ENCODE results near the gene SORT1. TPM values are rescaled to one million over a fixed set of nuclear protein-coding genes. Genes with fewer than 3 reads are reported as not detected.

SORT1 gene
- total and polyA plus RNA-seq, 2 of the 13 experiments (the other 11 are each of a cell fraction or from before 2014, with no cell fraction given), result 32.4 to 93.0 TPM

- Histone ChIP-seq H3K4me1 (ENCODE audit: insufficient read depth, low read length) (peaks cover 60% of the 10 kb centered on the region), H2AFZ (ENCODE audit: low read length) (no peak overlapping the region), H3K79me2 (ENCODE audit: insufficient read depth, low read length) (no peaks in the 10 kb centered on the region), H3K9ac (ENCODE audit: insufficient read depth, low read depth, low read length) (peak overlapping the region; percentile 82), H3K27me3 (ENCODE audit: control insufficient read depth in 1 of 2, insufficient read depth in 2 of 2, low read length in 2 of 2) (no peaks in the 10 kb centered on the region), H3K9me3 (ENCODE audit: low read length) (no peaks in the 10 kb centered on the region), H3K4me2 (ENCODE audit: low read depth, low read length) (peak overlapping the region; percentile 84), H4K20me1 (ENCODE audit: insufficient read depth, low read length) (no peaks in the 10 kb centered on the region), H3K27ac (ENCODE audit: extremely low read length, insufficient read depth, low read length) (peak overlapping the region; percentile 96), H3K4me3 (replicated peaks in 1 of 3; ENCODE audit: insufficient read depth in 1 of 3, low read depth in 2 of 3, low read length in 3 of 3) (peak overlapping the region in 2 of 3 experiments; percentile 18 to 65; a peak in 4 of 6 replicates), H3K36me3 (replicated peaks in 1 of 2; ENCODE audit: control insufficient read depth in 1 of 2, insufficient read depth in 2 of 2, low read length in 2 of 2) (no peaks in the 10 kb centered on the region)
- 38% methylated on average over 16 of the region's 20 CpGs for WGBS (ENCODE audit: low lambda C conversion rate)
- ATAC-seq (peak; percentile 76), FAIRE-seq (peak; percentile 97), DNase-seq (ENCODE audit: low spot score) (peak; percentile 88)
- in situ Hi-C loops (cut with HindIII; ENCODE audit: extremely low pct_ligation_motif_present, low pct_unique_long_range_greater_than_20kb), result no loop called here
- BruUV-seq (replicated peaks), result TSS peak; percentile 89
- CTCF ChIA-PET (ENCODE audit: low intra/inter-chr PET ratio, low total read pairs), result no interaction called here
- intact Hi-C loops (cut with micrococcal nuclease; ENCODE audit: unreplicated experiment), result loop anchor here (1.0 kb wide), 2 partner anchors 16 to 46 kb away; partner anchors contain the start of gene PSRC1
- POLR2A ChIA-PET, result interaction anchor here (0.6 to 2.2 kb wide), 17 partner anchors 8 to 259 kb away, joined by 3 to 28 read pairs (median 5); partner anchors contain the start of genes PSMA5, PSRC1, SARS1 and SORT1
- peak; percentile 63; the same call in 1 of the 2 replicates for TF ChIP-seq POLR2G (IDR thresholded peaks at IDR 0.05; ENCODE audit: low read depth, low read length)
- no peak for TF ChIP-seq SAP130 (CRISPR knock-in tag; IDR thresholded peaks at IDR 0.05; ENCODE audit: low read depth)
- TF ChIP-seq NCOA1 (CRISPR knock-in tag; IDR thresholded peaks at IDR 0.05), result 0 out of 2 replicates have a peak, but pooled peaks have one; percentile 24
- TF ChIP-seq TRAFD1 (CRISPR knock-in tag; IDR thresholded peaks at IDR 0.05; ENCODE audit: borderline replicate concordance), result 0 out of 2 replicates have a peak, but pooled peaks have one; percentile 23
- TF ChIP-seq HNRNPUL1 (IDR thresholded peaks at IDR 0.05; ENCODE audit: low read depth, low read length), result no peak
- no peak for TF ChIP-seq NFAT5 (CRISPR knock-in tag; IDR thresholded peaks at IDR 0.05)
- TF ChIP-seq TFAP4 (IDR thresholded peaks at IDR 0.05; ENCODE audit: borderline replicate concordance, low read depth), result peak; percentile 52; the same call in 1 of the 2 replicates
- peak; percentile 79; the same call in 1 of the 2 replicates for TF ChIP-seq MEF2D (CRISPR knock-in tag; IDR thresholded peaks at IDR 0.05)
- TF ChIP-seq ZNF24 (IDR thresholded peaks at IDR 0.05), result no peak
- peak; percentile 72; the same call in 1 of the 2 replicates for TF ChIP-seq DPF2 (CRISPR knock-in tag; IDR thresholded peaks at IDR 0.05; ENCODE audit: borderline replicate concordance, low read depth)
- TF ChIP-seq BORCS8-MEF2B (CRISPR knock-in tag; IDR thresholded peaks at IDR 0.05), result peak; percentile 40; the same call in 1 of the 2 replicates
- peak; percentile 94; the same call in 1 of the 2 replicates for TF ChIP-seq MTF1 (CRISPR knock-in tag; IDR thresholded peaks at IDR 0.05)
- TF ChIP-seq TBX2 (CRISPR knock-in tag; IDR thresholded peaks at IDR 0.05; ENCODE audit: borderline replicate concordance), result no peak
- peak; percentile 54 for TF ChIP-seq XRCC5 (optimal IDR thresholded peaks at IDR 0.05; ENCODE audit: low read length)
- peak; percentile 65 for TF ChIP-seq TAF1 (CRISPR knock-in tag; IDR thresholded peaks at IDR 0.05)
- TF ChIP-seq ZFP36L2 (CRISPR knock-in tag; IDR thresholded peaks at IDR 0.05), result no peak
These were observed 98.0 kb downstream of the SORT1 start for GRCh38 chr1:109299558-109300343.
